Activated CD4-positive, alpha-beta T cell treated with anti-CD3 and anti-CD28 coated beads, Interleukin-2, amount 10 ng/mL, durations not matched to agents 24 days and 14 days (primary cell): ENCODE measurements around the gene MAP3K21. TPM values are rescaled to one million over a fixed set of nuclear protein-coding genes. Genes with fewer than 3 reads are reported as not detected.

ENCODE experiments used
- DNase-seq: peaks from one replicate; pipeline ENCODE4 v3.0.0; 2022
- H3K27ac Mint-ChIP-seq: one replicate; pipeline ENCODE4 v1.8.0; 2022; ENCODE audit warnings: mild to moderate bottlenecking, mixed read lengths
- H3K27me3 Mint-ChIP-seq: one replicate; pipeline ENCODE4 v1.8.0; 2022; ENCODE audit warnings: mixed read lengths
- H3K36me3 Mint-ChIP-seq: one replicate; pipeline ENCODE4 v1.8.0; 2022; ENCODE audit warnings: low read depth, mild to moderate bottlenecking, mixed read lengths
- H3K4me1 Mint-ChIP-seq: one replicate; pipeline ENCODE4 v1.8.0; 2021; ENCODE audit warnings: mixed read lengths
- H3K4me3 Mint-ChIP-seq: one replicate; pipeline ENCODE4 v1.8.0; 2022; ENCODE audit warnings: mild to moderate bottlenecking, moderate library complexity, mixed read lengths
- H3K9me3 Mint-ChIP-seq: one replicate; pipeline ENCODE4 v1.8.0; 2021; ENCODE audit warnings: mixed read lengths
- intact Hi-C: fragments of 100-400 bp; cut with micrococcal nuclease; formaldehyde crosslinking; loops from one replicate; pipeline ENCODE4 v1.15.1; 2023
- total RNA-seq: library from RNA; stranded (reverse); gene quantifications from 2 replicates; pipeline ENCODE4 v1.2.3, GENCODE V29; 2022

MAP3K21 gene
- total RNA-seq, 1 donor from 2014 or later = 1.5 TPM

DNA sequence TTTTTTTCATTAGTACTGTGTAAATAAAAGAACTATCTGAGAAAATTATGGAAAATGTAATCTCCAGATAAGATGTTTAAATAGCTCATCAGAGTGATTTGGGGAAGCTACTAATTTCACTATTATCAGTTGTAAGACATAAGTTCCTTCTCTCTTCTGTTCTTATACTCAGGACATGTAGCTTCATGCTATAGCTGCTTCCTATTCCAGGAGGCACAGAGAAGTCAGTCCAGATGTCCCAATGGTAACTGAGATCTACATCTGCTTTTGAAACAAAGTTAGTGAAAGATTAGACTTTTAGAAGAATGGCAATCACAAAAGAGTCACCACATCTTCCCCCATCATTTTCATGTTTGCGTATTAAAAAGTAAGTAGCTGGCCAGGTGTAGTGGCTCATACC is 5.6 kb downstream of the MAP3K21 start:
- H3K4me3 Mint-ChIP-seq = no peak overlapping the region

DNA sequence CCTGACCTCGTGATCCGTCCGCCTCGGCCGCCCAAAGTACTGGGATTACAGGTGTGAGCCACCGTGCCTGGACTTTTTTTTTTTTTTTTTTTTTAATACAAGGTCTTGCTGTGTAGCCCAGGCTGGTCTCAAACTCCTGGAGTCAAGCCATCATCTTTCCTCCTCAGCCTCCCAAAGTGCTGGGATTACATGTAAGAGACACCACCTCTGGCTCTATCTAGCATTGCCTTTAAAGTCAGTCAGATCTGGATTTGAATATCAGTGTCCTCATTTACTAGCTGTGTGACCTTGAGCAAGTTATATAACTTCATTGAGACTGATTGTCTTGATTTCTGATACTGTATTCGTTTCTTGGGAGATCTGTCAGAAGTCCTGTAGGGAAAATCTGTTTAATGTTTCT is 6.6 kb downstream of the MAP3K21 start:
- intact Hi-C loops = no loop called here

More for the DNA sequence above, 5.6 kb downstream of the MAP3K21 start:
- Mint-ChIP-seq H3K36me3 (no peaks in the 10 kb centered on the region), H3K9me3 (no peaks in the 10 kb centered on the region), H3K27ac (no peak overlapping the region), H3K4me1 (peaks cover 2% of the 10 kb centered on the region), H3K27me3 (peaks cover 42% of the 10 kb centered on the region)
- DNase-seq = no peak
- intact Hi-C loops = no loop called here

DNA sequence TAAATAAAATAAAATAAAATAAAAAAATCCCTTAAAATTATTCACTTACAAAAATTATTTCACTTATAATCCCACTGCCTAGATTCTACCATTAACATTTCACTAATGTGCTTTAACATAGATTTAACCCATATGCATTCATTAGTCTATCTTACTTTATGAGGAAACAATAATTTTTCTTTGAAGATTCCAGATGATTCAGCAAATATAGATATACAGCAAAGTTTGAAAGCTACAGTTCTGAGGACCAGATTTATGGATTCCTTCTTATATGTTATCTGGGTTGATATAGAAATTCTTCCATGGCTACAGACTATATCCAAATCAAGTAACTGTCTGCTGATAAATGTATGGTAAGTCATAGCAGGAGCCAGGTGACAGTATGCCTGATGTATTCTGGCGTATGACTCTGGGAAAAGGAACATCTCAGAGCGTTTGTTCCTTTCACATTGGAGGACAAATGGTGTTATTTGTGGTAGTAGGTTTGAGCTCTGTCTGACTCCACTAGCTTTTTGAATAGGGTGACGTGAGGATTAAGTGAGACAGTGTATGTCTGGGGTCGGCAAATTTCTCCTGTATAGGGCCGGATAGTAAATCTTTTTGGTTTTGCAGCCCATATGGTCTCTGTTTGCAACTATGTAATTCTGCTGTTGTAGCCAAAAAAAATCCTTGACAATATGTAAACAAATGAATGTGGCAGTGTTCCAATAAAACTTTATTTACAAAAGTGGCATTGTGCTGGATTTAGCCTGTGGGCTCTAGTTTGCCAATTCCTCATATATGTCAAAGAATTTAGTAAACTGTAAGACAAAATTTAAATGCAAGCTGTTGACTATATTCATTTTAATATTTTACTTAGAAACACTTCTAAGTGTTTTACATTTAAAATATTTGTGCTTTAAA is 9.3 kb downstream of the MAP3K21 start:
- no peak overlapping the region for H3K27ac Mint-ChIP-seq
- H3K9me3 Mint-ChIP-seq = no peaks in the 10 kb centered on the region
- H3K4me3 Mint-ChIP-seq = no peak overlapping the region
- DNase-seq = no peak
- no peaks in the 10 kb centered on the region for H3K4me1 Mint-ChIP-seq
- peaks cover 41% of the 10 kb centered on the region for H3K27me3 Mint-ChIP-seq
- H3K36me3 Mint-ChIP-seq = no peaks in the 10 kb centered on the region
- intact Hi-C loops = no loop called here

More for the DNA sequence above, 6.6 kb downstream of the MAP3K21 start:
- peaks cover 48% of the 10 kb centered on the region for H3K27me3 Mint-ChIP-seq
- H3K36me3 Mint-ChIP-seq = no peaks in the 10 kb centered on the region
- DNase-seq = no peak
- H3K4me3 Mint-ChIP-seq = no peak overlapping the region
- peaks cover 2% of the 10 kb centered on the region for H3K4me1 Mint-ChIP-seq
- no peak overlapping the region for H3K27ac Mint-ChIP-seq
- no peaks in the 10 kb centered on the region for H3K9me3 Mint-ChIP-seq

DNA sequence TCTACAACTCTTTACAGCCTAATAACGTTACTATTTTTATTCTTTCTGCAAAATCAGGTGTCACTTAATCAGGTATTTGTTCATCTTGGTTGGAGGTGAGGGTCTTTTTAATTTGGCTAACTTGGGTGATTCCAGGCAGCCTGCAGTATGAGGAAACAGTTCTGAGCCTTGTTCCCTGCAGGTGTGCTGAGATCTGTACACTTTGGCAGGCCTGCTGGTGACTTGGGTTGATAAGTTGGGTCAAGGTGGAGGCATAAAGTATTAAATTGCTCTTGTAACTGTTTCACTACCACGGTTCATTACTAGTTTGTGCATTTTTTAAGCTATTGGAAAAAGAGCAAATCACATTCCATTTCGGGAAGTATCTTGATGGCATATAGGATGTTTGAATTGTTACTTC is 10.0 kb downstream of the MAP3K21 start:
- Mint-ChIP-seq H3K4me3 (no peak overlapping the region), H3K27ac (no peak overlapping the region), H3K9me3 (no peaks in the 10 kb centered on the region), H3K36me3 (no peaks in the 10 kb centered on the region), H3K27me3 (peaks cover 39% of the 10 kb centered on the region), H3K4me1 (no peaks in the 10 kb centered on the region)
- intact Hi-C loops = no loop called here
- DNase-seq = no peak

DNA sequence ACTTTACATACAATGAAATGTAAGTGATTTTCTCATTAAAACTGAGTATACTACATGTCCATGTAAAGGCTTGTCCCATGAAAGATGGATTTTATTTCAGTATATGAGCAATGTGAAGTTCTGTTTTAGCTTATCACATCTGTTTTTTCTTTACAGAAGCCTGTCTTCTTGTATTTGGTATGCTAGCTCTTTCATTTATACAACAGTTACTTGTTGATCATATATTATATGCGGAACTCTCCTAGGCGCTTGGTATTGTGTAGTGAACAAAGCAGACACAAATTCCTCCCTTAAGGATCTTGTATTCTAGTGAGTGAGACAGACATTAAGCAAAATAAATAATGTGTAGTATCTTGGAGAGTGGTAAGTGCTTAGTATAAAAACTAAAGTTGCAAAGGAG is 10.6 kb downstream of the MAP3K21 start:
- no peaks in the 10 kb centered on the region for H3K36me3 Mint-ChIP-seq
- H3K27ac Mint-ChIP-seq = no peak overlapping the region
- intact Hi-C loops = no loop called here
- H3K27me3 Mint-ChIP-seq = peaks cover 41% of the 10 kb centered on the region
- no peaks in the 10 kb centered on the region for H3K4me1 Mint-ChIP-seq
- no peak overlapping the region for H3K4me3 Mint-ChIP-seq
- no peaks in the 10 kb centered on the region for H3K9me3 Mint-ChIP-seq
- DNase-seq = no peak

DNA sequence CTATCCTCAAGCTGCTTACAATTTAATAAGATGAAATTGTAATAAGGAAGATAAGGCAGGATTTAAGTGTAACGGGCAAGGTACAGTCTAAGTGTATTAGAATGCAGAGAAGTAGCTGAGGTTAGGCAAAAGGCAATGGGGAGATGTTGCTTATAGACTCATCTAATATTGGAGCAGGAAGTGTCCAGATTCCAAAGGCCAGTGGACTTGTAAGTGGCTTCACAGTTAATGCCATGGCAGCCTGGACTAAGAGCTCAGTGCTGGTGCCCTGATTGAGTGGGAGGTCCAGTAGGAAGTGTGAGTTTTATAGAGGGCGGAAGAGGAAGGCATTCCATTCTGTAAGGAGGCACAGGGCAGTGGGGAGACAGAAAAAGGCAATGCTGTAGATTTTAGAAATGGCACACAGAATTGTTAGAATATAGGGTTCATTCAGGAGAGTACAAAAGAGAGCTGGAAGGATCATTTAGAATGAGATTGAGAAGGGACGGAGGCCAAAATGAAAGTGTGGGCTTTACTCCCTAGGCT is 12.6 kb downstream of the MAP3K21 start:
- Mint-ChIP-seq H3K27ac (no peak overlapping the region), H3K36me3 (no peaks in the 10 kb centered on the region), H3K9me3 (no peaks in the 10 kb centered on the region), H3K4me3 (no peak overlapping the region), H3K27me3 (peaks cover 45% of the 10 kb centered on the region), H3K4me1 (no peaks in the 10 kb centered on the region)
- intact Hi-C loops = no loop called here
- DNase-seq = no peak

DNA sequence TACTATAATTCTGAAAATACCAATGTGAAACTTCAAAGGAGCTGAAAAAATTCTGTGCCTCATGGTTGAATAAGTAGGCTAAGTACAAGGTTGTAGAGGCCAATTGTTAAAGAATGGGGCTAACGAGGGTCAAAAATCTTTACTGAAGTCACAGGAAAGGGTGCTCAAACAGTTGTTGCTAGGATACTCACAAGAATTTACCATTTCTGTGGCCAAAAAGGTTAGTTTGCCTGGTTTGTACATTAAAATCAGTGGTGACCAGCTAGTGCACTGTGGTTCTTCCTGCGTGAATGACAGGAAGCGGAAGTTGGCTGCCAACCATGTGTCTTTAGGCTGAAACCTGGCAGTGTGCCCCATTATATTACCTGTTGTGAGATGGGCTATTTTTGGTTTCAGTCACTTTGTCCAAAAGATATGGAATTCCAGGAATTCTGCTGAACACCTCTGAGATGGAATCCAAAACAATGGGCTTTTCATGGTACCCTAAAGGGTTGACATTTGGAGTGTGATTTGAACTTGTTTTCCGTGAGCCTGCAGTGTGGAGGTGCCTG is 13.5 kb downstream of the MAP3K21 start:
- intact Hi-C loops = no loop called here
- Mint-ChIP-seq H3K27ac (no peak overlapping the region), H3K9me3 (no peaks in the 10 kb centered on the region), H3K4me3 (no peak overlapping the region), H3K36me3 (no peaks in the 10 kb centered on the region), H3K4me1 (no peaks in the 10 kb centered on the region), H3K27me3 (peaks cover 45% of the 10 kb centered on the region)
- DNase-seq = no peak

DNA sequence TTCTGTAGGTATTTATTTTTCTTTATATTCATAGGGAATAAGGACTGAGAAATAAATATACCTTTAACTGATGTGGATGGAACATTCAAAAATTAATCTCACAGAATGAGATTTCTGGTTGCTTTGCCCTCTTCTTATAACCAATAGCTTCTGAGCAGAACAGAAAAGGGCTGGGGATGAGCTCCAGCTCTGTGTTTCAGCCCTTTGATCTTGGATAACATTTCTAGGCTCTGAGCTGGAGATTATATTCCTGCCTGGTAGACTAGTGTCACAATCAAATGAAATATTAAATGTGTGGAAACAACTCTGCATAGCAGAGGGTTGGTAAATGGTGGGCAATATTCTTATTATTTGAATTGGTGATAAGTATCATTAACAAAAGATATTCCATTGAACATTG is 14.6 kb downstream of the MAP3K21 start:
- H3K4me3 Mint-ChIP-seq = no peak overlapping the region
- DNase-seq = no peak
- intact Hi-C loops = no loop called here
- H3K27ac Mint-ChIP-seq = no peak overlapping the region
- H3K36me3 Mint-ChIP-seq = no peaks in the 10 kb centered on the region
- no peaks in the 10 kb centered on the region for H3K4me1 Mint-ChIP-seq
- H3K27me3 Mint-ChIP-seq = peaks cover 41% of the 10 kb centered on the region
- no peaks in the 10 kb centered on the region for H3K9me3 Mint-ChIP-seq

DNA sequence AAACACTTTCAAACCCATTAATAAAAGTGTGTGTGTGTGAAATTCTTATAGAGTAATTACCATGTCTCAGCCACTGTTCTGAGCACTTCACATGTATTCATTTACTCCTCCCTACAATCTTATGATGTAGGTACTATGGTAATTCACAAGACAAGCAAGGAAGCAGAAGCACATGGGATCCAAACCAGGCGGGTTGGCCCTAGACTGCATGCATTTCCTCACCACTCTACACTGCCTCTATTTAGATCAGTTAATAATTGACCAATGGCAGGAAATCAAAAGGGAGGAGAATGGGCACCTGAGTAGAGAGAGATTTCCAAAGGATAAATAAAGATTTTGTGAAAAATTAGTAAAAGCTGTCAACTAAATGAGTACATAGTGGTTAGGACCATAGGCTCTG is 15.7 kb downstream of the MAP3K21 start:
- Mint-ChIP-seq H3K27ac (no peak overlapping the region), H3K27me3 (peaks cover 32% of the 10 kb centered on the region), H3K4me1 (no peaks in the 10 kb centered on the region), H3K36me3 (no peaks in the 10 kb centered on the region), H3K9me3 (no peaks in the 10 kb centered on the region), H3K4me3 (no peak overlapping the region)
- intact Hi-C loops = no loop called here
- DNase-seq = no peak

DNA sequence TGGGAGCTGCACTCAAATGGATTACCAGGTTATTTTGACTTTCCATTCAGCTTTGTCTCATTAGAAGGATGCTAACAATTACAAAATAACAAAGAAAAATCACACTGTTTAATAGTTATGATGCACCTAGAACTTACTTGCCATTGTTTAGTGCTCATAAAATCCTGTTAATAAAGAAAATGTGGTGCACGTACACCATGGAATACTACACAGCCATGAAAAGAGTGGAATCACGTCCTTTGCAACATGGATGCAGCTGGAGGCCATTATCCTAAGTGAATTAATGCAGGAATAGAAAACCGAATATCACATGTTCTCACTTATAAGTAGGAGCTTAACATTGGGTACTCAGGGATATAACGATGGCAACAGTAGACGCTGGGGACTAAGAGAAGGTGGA is 19.8 kb downstream of the MAP3K21 start:
- intact Hi-C loops = no loop called here
- H3K36me3 Mint-ChIP-seq = no peaks in the 10 kb centered on the region
- DNase-seq = no peak
- peaks cover 21% of the 10 kb centered on the region for H3K27me3 Mint-ChIP-seq
- no peaks in the 10 kb centered on the region for H3K4me1 Mint-ChIP-seq
- H3K4me3 Mint-ChIP-seq = no peak overlapping the region
- no peaks in the 10 kb centered on the region for H3K9me3 Mint-ChIP-seq
- no peak overlapping the region for H3K27ac Mint-ChIP-seq

DNA sequence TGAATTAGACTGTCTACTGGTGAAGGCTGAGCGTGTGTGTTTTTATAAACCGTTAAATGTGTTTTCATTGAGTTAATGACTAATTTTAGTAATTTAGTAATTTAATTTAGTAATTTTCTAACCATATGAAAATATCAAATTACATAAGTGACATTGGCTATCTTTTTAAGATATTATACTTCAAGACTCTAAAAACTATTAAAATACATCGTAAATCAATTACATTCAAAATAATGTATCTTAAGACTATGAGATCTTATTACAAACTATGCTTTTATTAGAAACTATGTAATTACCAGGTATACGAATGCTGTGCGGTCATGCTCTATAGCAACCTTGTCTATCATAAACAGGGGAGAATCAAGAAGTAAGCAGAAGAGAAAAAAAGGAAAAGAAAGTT is 21.6 kb downstream of the MAP3K21 start:
- no peaks in the 10 kb centered on the region for H3K36me3 Mint-ChIP-seq
- no peaks in the 10 kb centered on the region for H3K9me3 Mint-ChIP-seq
- no peak overlapping the region for H3K27ac Mint-ChIP-seq
- H3K27me3 Mint-ChIP-seq = peaks cover 11% of the 10 kb centered on the region
- H3K4me1 Mint-ChIP-seq = no peaks in the 10 kb centered on the region
- no peak for DNase-seq
- H3K4me3 Mint-ChIP-seq = no peak overlapping the region
- intact Hi-C loops = no loop called here

DNA sequence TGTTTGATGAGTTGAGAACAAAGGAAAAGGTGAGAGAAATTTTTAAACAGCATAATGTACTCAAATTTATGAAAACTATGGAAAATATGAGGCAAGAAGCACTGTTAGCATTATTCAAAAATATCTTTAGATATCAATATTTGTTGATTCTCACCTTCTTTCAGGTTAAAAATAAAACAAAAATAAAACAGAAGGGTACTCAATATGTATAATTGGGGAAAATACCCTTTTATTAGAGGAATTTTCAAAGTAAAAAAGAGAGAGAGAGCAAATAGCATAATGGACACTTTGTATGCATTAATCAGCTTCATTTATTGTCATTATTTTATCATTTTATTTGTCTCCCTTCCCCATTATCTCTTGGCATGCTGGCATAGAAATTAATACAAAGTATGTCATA is 27.5 kb downstream of the MAP3K21 start:
- intact Hi-C loops = no loop called here
- Mint-ChIP-seq H3K27me3 (peaks cover 12% of the 10 kb centered on the region), H3K4me3 (no peak overlapping the region), H3K9me3 (no peaks in the 10 kb centered on the region), H3K36me3 (no peaks in the 10 kb centered on the region), H3K27ac (no peak overlapping the region), H3K4me1 (peaks cover 7% of the 10 kb centered on the region)
- DNase-seq = no peak

DNA sequence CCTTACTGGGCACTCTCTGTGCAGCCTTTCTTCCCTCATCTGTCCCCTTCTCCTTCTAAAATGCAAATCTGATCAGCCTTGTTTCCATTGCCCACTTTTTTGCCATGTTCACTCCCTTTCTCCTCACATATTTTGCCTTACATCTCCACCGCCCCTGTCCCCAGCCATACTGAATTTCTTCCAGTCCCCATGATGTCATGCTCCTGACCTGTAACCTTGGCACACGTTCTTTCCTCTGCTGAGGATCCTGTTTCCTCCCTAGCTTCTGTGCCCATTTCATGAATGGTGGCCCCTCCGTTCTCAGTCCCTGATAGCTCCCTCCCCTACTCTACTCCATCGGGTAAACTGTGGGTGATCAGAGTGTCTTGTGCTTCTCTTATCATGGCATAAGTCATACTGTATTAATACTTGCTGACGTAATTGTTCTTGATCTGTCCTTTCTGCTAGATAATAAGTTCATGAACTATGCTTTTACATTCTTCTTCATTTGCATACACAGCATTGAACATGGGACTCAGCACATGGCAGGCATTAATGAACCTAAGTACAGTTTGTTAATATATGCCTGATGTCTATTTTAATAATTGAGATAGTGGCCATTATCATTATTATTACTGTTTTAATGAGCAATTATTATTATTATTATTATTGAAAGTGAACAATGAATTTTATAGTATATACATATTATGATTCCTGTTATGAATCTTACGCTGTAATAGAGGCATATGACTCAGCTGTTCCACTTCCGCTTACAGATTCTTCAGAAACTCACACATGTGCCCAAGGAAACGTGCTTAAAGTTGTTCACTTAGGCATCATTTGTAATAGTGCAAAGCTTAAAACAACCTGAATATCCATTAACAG is 28.5 kb downstream of the MAP3K21 start:
- no peak for DNase-seq
- Mint-ChIP-seq H3K4me3 (no peak overlapping the region), H3K4me1 (peaks cover 7% of the 10 kb centered on the region), H3K9me3 (no peaks in the 10 kb centered on the region), H3K36me3 (no peaks in the 10 kb centered on the region), H3K27me3 (peaks cover 8% of the 10 kb centered on the region), H3K27ac (no peak overlapping the region)
- intact Hi-C loops = no loop called here

DNA sequence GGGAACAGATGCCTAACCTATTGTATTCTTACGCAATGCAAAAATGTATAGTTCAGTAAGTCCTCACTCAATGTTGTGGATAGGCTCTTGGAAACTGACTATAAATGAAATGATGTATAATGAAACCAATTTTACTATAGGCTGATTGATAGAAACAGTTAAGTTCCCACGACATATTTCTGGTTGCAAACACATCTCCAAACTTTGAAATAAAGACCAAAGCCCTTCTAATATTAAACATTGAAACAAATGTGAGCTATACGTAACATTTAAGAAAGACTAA is 29.1 kb downstream of the MAP3K21 start:
- Mint-ChIP-seq H3K9me3 (no peaks in the 10 kb centered on the region), H3K36me3 (no peaks in the 10 kb centered on the region), H3K27me3 (peaks cover 8% of the 10 kb centered on the region), H3K4me1 (peaks cover 7% of the 10 kb centered on the region), H3K27ac (no peak overlapping the region), H3K4me3 (no peak overlapping the region)
- DNase-seq = no peak
- intact Hi-C loops = no loop called here
